ENCODE data around the gene BTBD9. TPM values are rescaled to one million over a fixed set of nuclear protein-coding genes. Genes with fewer than 3 reads are reported as not detected.

Gene BTBD9
- total and polyA plus RNA-seq, 2 donors (not counting 3 experiments of a cell fraction or from before 2014, with no cell fraction given) = 4.9 to 15.0 TPM

GRCh38 chr6:38194589-38194988 lies 445.1 kb downstream of the BTBD9 start:
- TF ChIP-seq EZH2 (IDR thresholded peaks at IDR 0.05; ENCODE audit: borderline replicate concordance, low read depth, low read length, severe bottlenecking) (no peak), MYC (IDR thresholded peaks at IDR 0.05; ENCODE audit: low read depth, low read length) (no peak), MAX (IDR thresholded peaks at IDR 0.05; ENCODE audit: insufficient read depth, insufficient read length) (no peak), GATA2 (IDR thresholded peaks at IDR 0.05; ENCODE audit: insufficient read depth, insufficient read length, low read depth, low read length) (no peak), FOS (IDR thresholded peaks at IDR 0.05; ENCODE audit: borderline replicate concordance, insufficient read depth, low read length) (no peak), POLR2A (IDR thresholded peaks at IDR 0.05; ENCODE audit: low read depth, low read length) (no peak), JUN (IDR thresholded peaks at IDR 0.05; ENCODE audit: borderline replicate concordance, insufficient read depth, insufficient read length, low read depth) (no peak), POLR2AphosphoS5 (IDR thresholded peaks at IDR 0.05; ENCODE audit: insufficient read depth, low read depth, low read length) (no peak)
- TF ChIP-seq, protein P1, sequence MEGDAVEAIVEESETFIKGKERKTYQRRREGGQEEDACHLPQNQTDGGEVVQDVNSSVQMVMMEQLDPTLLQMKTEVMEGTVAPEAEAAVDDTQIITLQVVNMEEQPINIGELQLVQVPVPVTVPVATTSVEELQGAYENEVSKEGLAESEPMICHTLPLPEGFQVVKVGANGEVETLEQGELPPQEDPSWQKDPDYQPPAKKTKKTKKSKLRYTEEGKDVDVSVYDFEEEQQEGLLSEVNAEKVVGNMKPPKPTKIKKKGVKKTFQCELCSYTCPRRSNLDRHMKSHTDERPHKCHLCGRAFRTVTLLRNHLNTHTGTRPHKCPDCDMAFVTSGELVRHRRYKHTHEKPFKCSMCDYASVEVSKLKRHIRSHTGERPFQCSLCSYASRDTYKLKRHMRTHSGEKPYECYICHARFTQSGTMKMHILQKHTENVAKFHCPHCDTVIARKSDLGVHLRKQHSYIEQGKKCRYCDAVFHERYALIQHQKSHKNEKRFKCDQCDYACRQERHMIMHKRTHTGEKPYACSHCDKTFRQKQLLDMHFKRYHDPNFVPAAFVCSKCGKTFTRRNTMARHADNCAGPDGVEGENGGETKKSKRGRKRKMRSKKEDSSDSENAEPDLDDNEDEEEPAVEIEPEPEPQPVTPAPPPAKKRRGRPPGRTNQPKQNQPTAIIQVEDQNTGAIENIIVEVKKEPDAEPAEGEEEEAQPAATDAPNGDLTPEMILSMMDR (IDR thresholded peaks at IDR 0.05; ENCODE audit: extremely low read depth in 1 of 2, insufficient read depth in 1 of 2, low read depth in 1 of 2, low read length in 2 of 2) = no peak
- FAIRE-seq = no peak
- Histone ChIP-seq H3K4me1 (ENCODE audit: control insufficient read depth, extremely low read depth, insufficient read depth, low read length) (peaks cover 13% of the 10 kb centered on the region), H3K27me3 (ENCODE audit: control insufficient read depth in 2 of 2, insufficient read depth in 2 of 2, low read length in 2 of 2) (no peaks in the 10 kb centered on the region), H4K20me1 (replicated peaks; ENCODE audit: control insufficient read depth, extremely low read depth, insufficient read depth, low read length) (no peaks in the 10 kb centered on the region), H3K27ac (ENCODE audit: insufficient read depth, low read depth, low read length) (no peak overlapping the region), H3K36me3 (ENCODE audit: control insufficient read depth in 2 of 2, extremely low read depth in 1 of 2, insufficient read depth in 2 of 2, low read length in 2 of 2) (no peaks in the 10 kb centered on the region), H3K9me1 (replicated peaks; ENCODE audit: control insufficient read depth, extremely low read depth, insufficient read depth, low read length) (no peaks in the 10 kb centered on the region), H2AFZ (ENCODE audit: low read depth, low read length) (no peak overlapping the region), H3K9me3 (replicated peaks; ENCODE audit: control insufficient read depth, insufficient read depth, low read length) (no peaks in the 10 kb centered on the region), H3K9ac (replicated peaks; ENCODE audit: extremely low read depth, insufficient read depth, low read length) (no peak overlapping the region), H3K79me2 (ENCODE audit: control insufficient read depth, insufficient read depth, low read length) (no peaks in the 10 kb centered on the region), H3K4me3 (replicated peaks in 1 of 3; ENCODE audit: insufficient read depth in 1 of 3, low read depth in 1 of 3, low read length in 3 of 3) (no peak overlapping the region), H3K4me2 (ENCODE audit: insufficient read depth, low read length) (no peak overlapping the region)
- BruUV-seq (replicated peaks) = no TSS peak
- dilution Hi-C loops (cut with MboI; ENCODE audit: extremely low pct_ligation_motif_present, low sequenced_read_pairs) = no loop called here
- ChIA-PET POLR2A (no interaction called here), CTCF (interaction anchor here (1.0 to 3.4 kb wide), 3 partner anchors 161 to 377 kb away, joined by 4 to 11 read pairs (median 4); no protein-coding TSS in a partner anchor)
- DNase-seq (ENCODE audit: low read depth, low spot score) = no peak
- intact Hi-C loops (cut with micrococcal nuclease) = loop anchor here (5.0 to 10.0 kb wide), 2 partner anchors 63 to 480 kb away; no protein-coding TSS in a partner anchor

Measured in endothelial cell of umbilical vein (primary cell).